NCI-H510A (cell line): ENCODE data around the gene SZT2.
A peak's percentile ranks its signal among the peaks of the same experiment; 100 is the strongest.

Experiments
- DNase-seq: peaks from one replicate; lab custom pipeline; 2025; lab: John Stamatoyannopoulos, UW

SZT2 gene

DNA sequence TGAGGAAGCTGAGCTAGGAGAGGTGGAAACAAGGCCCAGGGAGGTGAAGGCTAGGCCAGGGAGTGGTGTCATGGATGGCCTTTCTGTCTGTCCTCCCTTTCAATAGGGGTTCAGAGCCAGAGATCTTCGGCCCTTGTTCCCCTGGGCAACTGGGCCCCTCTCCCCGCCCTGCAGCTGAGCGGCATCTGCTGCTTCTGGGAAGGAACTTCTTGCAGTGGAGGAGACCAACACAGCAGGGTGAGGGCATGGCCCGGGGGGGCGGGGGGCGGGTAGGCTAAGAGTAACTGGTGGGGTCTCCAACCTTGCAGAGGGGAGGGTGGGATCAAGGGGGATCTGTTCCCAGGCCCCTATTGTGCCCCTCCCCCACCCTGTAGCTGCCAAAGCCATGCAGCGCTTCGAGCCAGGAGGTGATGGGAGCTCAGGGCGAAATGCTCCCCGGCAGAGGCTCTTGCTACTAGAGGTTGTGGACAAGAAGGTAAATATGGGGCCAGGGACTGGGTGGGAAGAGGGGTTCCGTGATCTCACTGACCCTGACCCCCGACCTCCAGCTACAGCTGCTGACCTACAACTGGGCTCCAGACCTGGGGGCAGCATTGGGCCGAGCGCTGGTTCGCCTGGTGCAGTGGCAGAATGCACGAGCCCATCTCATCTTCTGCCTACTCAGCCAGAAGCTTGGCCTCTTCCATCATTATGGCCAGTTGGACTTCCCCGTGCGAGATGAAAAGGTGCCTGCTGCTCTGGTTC is 52.4 kb downstream of the SZT2 start:
- no peak for DNase-seq

DNA sequence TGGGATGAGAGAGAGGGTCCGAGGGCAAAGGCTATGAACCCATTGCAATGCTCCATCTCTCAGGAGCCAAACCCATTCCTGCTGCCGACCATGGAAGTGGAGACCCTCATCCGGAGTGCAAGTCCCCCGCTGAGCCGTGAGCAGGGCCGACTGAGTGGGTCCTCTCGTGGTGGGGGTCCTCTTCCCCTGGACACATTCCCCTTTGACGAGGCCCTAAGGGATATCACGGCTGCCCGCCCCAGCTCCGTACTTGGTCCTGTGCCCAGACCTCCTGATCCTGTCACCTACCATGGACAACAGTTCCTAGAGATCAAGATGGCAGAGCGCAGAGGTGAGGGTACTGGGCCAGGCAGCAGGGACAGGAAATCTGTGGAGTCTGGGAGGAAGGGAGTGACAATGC is 53.1 kb downstream of the SZT2 start:
- DNase-seq = no peak

DNA sequence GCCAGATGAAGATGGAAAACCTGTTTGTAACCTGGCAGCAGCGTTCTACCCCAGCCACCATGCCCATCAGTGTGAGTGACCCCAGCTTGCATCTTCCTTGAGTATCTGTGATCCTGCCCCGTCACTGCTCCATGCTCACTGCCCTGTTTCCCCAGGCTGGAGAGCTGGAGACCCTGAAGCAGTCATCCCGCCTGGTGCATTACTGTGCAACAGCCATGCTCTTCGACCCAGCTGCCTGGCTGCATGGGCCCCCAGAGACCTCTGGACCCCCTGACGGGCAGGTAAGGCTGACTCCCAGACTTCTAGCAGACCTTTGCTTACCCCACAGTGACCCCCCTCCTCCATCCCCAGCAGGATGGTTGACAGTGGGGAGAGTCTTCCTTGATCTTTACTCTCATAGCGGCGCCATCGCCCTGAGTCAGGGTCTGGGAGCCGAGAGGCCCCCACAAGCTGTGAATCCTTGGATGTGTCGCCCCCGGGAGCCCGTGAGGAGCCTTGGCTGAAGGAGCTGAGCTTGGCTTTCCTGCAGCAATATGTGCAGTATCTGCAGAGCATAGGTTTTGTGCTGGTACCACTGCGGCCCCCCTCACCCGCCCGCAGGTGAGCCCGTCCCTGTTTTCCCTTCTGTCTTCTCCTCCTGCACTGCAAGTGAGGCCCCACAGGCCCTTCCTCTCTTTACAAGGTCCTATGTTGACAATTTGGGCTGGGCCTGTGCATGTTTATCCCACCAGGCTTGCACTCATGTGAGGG is 53.7 kb downstream of the SZT2 start:
- DNase-seq = no peak

DNA sequence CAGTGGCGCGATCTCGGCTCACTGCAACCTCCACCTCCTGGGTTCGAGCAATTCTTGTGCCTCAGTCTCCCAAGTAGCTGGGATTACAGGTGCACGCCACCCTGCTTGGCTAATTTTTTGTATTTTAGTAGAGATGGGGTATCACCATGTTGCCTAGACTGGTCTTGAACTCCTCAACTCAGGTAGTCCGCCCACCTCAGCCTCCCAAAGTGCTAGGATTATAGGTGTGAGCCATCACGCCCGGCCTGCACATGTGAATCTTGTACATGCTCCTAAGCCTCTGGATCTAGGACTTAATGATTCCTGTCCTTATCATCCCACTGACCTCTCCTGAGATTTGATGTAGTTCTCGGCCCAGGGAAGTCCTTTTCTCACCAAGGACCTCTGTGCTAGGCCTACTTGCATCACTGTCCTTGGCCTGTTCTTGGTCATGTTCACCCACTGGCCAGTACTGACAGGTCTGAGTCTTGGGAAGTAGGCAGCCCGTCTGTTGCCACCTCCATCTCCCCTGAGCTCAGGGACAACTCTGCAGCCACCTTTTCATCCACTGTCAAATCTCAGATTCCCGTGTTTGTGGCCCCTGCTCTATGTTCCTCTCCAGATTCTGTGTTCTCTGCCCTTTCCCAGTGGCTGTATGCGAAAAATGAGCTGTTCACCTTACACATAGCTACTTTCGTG is 54.6 kb downstream of the SZT2 start:
- DNase-seq = no peak

DNA sequence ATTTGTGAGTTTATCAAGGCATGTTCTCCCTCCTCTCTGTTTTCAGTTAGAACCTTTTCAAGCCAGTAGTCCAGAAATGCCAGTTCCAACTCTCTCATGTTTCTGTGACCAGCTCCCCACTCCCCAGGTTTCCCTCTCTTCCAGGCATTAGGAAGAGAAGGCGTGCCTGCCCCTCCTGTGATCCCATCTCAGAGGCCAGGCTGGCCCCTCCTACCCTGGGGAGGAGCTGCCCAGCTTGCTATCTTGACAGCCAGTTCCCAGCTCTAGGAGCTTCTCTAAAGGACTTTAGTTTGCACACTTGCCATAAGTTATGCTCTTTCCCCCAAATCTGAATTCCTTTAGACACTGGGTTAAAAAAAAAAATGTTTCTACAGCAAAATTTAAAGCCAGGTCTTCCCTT is 55.1 kb downstream of the SZT2 start:
- DNase-seq = no peak

DNA sequence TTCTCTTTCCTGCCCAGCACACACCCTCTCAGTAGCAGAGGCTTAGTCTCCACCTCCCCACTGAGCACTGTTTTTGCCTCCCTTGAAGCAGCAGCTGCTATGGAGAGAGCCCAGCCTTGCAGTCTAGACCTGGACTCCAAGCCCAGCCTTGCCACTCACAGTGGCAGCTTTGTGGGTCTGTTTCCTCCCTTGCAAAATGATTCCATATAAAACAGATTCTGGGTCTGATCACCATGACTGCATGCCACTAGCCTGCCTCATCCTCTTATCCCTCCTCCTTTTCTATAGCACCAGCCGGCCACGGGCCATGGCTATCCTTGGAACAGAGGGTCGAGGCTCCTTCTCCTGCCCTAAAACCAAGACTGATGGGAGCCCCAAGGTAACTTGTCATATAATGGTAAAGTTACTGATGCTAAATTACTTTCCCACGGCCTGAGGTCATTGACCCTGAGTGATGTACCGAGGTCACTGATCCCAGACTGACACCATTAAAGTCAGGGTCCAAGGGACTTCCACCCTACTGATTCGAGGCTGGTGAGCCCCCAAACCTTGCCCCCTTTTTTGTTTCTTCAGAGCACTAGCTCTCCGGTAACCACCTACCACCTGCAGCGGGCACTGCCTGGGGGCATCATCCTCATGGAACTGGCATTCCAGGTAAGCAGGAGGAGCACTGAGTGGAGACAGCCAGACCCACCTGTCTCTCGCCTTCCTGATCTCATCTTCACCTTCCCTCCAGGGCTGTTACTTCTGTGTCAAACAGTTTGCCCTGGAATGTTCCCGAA is 56.1 kb downstream of the SZT2 start:
- no peak for DNase-seq

DNA sequence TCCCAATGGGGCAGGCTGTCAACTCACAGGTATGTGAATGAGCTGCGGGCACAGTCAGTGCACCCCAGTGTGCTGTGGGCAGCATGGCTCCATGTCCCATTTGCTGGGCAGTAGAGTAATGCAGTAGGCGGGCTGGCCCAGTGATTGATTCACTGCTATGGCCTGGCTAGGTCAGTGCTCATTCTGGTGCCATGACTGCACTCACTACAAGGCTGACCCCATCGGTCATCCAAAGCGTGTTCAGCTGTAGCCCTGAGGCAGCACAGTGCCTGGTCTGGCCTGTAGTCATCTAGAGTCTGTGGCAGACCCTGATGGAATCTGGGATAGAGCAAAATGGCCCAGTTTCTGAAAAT is 56.7 kb downstream of the SZT2 start:
- DNase-seq = no peak

DNA sequence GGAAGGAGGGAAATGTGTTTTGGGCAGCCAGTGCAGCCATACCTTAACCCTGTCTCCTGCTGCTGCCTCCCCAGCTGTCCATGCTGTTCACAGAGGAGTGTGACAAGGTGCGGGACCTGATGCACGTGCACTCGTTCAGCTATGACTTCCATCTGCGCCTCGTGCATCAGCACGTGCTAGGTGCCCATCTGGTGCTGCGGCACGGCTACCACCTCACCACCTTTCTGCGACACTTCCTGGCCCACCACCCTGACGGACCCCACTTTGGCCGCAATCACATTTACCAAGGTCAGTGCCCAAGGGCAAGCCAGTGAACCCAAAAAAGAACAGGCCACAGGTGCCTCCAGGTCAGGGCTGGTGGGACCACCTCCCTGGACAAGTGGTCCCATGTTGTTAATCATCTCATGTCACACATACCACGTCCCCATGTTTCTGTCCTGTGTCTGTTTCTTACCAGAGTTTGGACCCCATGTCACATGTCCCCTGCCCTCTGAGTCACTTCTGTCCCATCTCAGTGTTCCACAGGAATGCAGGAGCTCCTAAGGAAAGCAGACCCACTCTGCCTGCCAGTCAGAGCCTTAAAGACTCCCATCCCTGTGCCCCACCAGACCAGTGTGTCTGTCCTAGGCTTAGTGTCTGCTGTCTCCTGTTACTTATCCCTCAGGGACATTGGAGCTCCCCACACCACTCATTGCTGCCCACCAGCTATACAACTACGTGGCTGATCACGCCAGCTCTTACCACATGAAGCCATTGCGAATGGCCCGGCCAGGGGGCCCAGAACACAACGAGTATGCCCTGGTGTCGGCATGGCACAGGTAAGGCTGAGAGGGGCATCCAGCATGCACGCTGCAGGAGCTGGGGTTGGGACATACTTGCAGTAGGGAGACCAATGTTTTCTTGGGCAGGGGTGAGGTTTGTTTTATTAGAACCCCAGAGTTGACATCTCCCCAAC is 57.5 kb downstream of the SZT2 start:
- no peak for DNase-seq

DNA sequence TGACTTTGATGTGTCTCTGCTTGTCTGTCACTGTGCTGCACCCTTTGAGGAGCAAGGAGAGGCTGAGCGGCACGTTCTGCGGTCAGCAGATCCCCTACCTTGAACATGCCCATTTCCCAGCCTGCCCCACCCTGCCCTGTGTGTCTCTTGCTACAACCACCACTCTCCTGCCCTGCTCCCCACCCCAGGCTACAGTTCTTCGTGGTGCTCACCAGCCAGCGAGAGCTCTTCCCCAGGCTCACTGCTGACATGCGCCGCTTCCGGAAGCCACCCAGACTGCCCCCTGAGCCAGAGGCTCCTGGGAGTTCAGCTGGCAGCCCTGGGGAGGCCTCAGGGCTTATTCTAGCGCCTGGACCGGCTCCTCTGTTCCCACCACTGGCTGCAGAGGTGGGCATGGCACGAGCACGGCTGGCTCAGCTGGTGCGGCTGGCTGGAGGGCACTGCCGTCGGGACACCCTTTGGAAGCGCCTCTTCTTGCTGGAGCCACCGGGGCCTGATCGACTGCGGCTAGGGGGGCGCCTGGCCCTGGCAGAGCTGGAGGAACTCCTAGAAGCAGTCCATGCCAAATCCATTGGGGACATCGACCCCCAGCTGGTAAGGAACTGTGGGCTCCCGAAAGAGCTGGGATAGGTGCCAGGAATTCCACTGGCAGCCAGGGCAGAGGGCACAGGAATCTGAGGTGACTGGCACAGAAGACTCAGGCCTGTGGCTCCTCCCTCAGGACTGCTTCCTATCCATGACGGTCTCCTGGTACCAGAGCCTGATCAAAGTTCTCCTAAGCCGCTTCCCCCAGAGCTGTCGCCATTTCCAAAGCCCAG is 58.4 kb downstream of the SZT2 start:
- no peak for DNase-seq

DNA sequence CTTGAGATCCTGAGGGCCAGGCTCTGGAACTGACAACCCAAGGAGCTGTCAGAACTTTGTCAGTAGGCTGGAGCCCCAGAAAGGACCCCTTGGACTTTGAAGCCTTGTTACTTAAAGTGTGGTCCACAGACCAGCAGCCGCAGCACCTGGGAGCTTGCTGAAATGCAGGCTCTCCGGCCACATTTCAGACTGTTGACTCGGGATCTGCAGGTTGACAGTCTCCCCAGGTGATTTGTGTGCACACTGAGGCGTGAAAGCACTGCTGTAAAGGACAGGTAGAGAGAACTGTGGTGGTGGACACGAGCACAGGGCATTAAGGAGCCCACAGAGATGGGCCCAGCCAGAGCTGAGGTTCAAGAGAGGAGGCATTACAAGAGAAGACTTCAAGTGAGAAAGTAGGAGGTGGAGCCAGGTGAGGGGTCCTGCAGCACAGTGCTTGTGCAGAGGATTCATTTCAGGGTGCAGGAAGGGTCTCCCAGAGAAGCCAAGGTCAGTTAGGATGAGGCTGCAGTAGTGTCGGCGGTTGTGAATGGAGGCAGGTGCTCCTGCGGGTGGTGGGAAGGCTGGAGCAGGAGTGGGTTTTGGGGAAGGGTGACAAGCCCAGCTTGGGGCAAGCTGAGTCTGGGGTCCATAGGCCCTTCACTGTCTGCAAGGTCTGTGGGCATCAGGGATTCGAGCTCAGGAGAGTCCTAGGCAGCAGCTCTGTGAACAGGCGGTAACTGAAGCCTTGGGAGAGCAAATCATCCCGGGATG is 59.4 kb downstream of the SZT2 start:
- no peak for DNase-seq

DNA sequence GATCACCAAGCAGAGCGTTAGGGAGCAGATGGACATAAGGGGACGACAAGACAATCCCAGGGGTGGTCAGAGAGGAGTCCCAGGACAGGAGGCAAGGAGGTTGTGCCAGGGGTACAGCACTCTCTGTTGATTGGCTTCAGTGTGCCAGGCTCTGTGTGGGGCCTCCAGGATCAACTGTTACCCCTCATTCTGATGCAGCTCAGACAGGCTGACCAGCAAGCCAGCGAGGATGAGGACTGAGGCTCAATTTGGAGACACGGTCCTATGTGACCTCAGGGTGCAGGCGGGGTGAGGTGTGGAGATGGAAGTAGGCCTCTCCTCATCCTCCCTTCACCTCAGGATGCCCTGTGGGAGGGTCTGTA is 60.0 kb downstream of the SZT2 start:
- no peak for DNase-seq

DNA sequence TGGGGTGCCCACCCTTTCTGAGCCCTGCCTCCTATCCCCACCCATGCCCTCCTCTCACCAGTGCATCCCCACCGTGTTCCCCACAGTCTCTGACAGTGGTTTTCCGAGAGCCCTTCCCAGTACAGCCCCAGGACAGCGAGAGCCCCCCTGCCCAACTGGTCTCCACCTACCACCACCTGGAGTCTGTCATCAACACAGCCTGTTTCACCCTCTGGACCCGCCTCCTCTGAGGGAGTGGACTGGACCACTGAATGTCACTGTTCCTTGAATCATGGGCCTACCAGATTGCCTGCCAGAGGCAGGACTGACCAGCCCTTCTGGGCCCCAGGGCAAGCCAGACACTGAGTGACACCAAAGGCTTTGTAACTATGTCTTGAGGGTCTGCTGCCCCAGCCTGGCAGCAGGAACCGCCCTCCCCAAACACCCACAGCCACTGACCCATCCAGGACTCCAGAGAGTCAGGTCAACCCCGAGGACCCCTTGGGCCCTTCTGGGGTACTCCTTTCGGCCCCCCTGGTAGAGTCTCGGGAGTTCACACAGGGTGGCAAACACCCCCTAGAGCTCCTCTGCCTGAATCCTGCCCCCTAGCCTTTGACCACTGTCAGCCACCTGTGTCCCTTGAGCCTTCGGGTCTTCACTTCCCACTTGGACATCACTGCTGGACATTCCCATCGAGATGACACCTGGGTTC is 60.7 kb downstream of the SZT2 start:
- DNase-seq = no peak

DNA sequence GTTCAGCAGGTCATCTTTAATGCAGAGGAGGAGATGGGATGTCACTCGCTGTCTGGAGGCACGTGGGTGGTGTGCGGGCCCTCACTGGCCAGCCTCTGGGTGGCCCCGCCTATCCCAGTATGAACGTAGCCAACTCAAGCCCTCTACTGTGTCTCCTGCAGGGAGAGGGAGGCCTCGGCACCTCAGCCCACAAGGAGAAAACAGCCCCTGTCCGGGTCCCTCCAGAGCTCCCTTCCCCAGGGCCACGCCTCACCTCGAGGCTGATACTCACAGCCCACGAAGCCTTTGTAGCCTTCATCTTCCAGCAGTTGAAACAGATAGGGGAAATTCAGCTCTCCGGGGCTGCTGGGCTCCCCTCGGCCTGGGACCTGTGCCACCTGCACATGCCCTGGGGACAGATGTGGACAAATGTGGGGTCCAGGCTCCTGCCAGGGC is 61.5 kb downstream of the SZT2 start:
- no peak for DNase-seq

DNA sequence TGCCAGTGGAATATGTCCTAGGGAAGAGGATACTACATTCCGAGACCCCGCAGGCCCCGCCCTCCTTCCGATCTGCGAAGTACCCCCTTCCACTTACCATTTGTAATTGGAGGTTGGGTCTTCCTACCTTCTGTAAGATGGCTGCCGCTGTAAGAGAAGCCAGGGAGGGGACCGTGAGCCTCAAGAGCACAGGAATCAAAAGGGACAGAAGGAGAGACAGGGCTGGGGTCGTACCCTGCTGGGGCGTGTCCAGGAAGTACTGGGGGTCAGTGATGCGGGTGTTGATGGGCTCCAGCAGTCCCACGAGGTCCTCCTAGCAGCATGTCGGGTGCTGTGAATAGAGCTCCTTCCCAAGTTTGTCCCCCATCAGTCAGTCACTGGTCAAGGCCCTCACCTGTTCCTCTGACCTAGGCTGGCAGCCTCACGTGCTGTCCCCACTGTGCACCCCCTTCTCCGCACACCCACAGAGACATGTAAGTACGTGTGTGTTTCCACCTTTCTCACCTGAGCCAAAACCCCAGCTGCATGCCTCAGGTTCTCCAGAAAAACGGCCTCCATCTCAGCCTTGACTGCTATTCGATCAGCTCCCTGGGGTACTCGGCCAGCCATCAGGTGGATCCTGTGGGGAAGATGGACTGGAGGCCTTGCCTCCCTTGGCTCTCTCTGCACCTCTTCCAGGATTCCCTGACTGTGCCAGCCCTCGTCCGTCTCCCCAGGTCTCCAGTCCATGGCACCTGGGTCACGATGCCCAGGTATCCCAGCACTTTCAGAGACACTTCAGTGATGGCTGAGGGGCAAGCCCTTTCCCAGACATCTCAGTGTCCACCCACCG is 62.2 kb downstream of the SZT2 start:
- DNase-seq = no peak

DNA sequence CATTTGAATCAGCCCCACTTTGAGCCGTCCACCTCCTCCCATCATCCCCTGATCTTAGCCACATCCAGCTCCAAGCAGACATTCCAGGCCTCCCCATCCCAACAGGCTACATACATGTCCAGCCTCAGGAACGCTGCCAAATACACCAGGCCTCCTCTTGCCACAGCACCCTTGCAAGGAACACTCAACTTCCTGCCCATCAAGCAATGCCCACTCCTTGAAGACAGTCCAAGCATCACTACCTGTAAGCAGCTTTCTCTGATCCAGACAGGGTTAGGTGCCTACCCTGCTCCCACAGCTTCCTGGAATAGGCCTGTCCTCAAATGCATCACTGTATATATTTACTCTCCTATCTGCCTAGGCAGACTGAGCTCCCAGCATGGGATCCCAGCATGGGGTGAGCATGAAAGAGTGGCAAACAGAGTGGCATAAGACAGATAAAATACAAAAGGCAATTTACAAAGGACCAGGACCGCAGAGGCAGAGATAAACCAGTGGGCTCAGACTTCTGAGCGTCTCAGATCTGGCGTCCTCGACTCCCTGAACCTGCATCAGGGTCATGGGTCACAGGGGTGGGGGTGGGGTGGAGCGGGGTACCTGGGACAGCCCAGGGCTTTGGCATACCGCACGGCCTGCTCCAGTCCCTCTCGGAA is 63.2 kb downstream of the SZT2 start:
- peak; percentile 83 for DNase-seq

DNA sequence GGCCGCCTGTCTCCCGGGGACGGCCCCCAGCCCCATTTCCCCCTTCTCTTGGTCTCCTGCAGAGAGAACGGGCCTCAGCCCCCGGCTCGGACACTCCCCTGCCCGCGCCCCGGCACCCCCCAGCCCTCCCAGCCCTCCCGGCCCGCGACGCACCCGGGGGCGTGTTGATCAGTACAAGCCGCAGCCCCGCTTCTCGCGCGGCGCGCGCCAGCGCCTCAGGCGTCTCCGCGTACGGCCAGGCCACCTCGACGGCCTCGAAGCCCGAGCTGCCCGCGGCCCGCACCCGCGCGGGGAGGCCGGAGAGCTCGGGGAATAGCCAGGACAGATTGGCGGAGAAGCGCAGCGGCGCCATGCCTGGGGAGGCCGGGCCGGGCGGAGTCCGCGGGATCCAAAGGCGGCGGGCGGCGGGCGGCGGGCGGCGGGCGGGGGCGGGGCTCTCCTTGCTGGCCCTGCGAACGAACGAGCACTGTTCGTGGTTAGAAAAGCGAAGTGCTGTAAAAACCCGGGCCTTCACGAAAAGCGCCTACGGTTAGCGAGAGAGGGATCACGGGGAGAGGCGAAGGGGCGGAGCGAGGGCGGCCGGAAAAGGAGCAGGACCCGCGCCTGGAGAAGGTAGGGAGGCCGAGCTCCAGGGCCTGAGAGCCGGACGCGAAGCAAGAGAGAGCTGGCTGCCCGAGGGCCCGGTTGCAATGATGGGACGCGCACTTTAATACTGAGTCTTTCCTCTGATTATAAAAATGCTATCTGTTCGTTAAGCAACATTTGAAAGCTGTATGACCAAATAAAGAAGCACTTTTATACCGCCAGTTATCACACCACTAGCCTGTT is 64.0 kb downstream of the SZT2 start, which contains the start of gene HYI:
Gene HYI, minus strand, starts transcription at position 490 of the 828 bp plus-strand sequence. Its CDS starts 138 bp downstream, at position 352.
- DNase-seq = peak; percentile 100
